ENCODE results near the gene MYLK.

GRCh38 chr3:123713211-123713610, 170.9 kb downstream of the MYLK start:
- TF ChIP-seq CTCF (optimal IDR thresholded peaks at IDR 0.05 in 1 of 3, IDR thresholded peaks at IDR 0.05 in 1 of 3, conservative IDR thresholded peaks at IDR 0.05 in 1 of 3; ENCODE audit: extremely low read depth in 1 of 3, insufficient read depth in 2 of 3, low read length in 3 of 3) (no peak), EZH2 (IDR thresholded peaks at IDR 0.05; ENCODE audit: low read length) (no peak)

All from keratinocyte (primary cell).